Osteocyte (in vitro differentiated cells): Measurements from ENCODE around the gene WDR27. TPM values are rescaled to one million over a fixed set of nuclear protein-coding genes. Genes with fewer than 3 reads are reported as not detected.

ENCODE experiments used
- DNase-seq: peaks from one replicate; pipeline ENCODE4 v3.0.0; 2021; ENCODE audit warnings: mixed read lengths; ENCODE audit not compliant: unreplicated experiment; ENCODE audit errors: extremely low spot score
- H3K27ac Mint-ChIP-seq: one replicate; pipeline ENCODE4 v1.8.0; 2021; ENCODE audit warnings: mild to moderate bottlenecking, mixed read lengths; ENCODE audit not compliant: unreplicated experiment
- H3K27me3 Mint-ChIP-seq: one replicate; pipeline ENCODE4 v1.8.0; 2021; ENCODE audit warnings: mixed read lengths; ENCODE audit not compliant: unreplicated experiment
- H3K36me3 Mint-ChIP-seq: one replicate; pipeline ENCODE4 v1.8.0; 2021; ENCODE audit warnings: mixed read lengths; ENCODE audit not compliant: unreplicated experiment
- H3K4me1 Mint-ChIP-seq: one replicate; pipeline ENCODE4 v1.8.0; 2021; ENCODE audit warnings: mixed read lengths; ENCODE audit not compliant: unreplicated experiment
- H3K4me3 Mint-ChIP-seq: one replicate; pipeline ENCODE4 v1.8.0; 2021; ENCODE audit warnings: mild to moderate bottlenecking, moderate library complexity, mixed read lengths; ENCODE audit not compliant: unreplicated experiment
- H3K9me3 Mint-ChIP-seq: one replicate; pipeline ENCODE4 v1.8.0; 2021; ENCODE audit warnings: mixed read lengths; ENCODE audit not compliant: unreplicated experiment
- CTCF ChIP-seq: fragments of 200-600 bp; sonication (generic); IDR thresholded peaks from 2 replicates; pipeline ENCODE4 v1.5.0; 2021; ENCODE audit warnings: antibody characterized with exemption, mild to moderate bottlenecking, moderate library complexity
- total RNA-seq: library from RNA; stranded (reverse); gene quantifications from 2 replicates; pipeline ENCODE4 v1.2.1, GENCODE V29; 2021

Gene WDR27
- total RNA-seq, 1 donor from 2014 or later, result 37.4 TPM

- no peak overlapping the region for H3K27ac Mint-ChIP-seq
- no peak overlapping the region for H3K4me3 Mint-ChIP-seq
- no peaks in the 10 kb centered on the region for H3K9me3 Mint-ChIP-seq
- TF ChIP-seq CTCF, result no peak
- H3K27me3 Mint-ChIP-seq, result no peaks in the 10 kb centered on the region
- DNase-seq, result no peak
- peaks cover 36% of the 10 kb centered on the region for H3K36me3 Mint-ChIP-seq
- peaks cover 9% of the 10 kb centered on the region for H3K4me1 Mint-ChIP-seq
Measured at GRCh38 chr6:169709293-169709692, 7.5 kb upstream of the WDR27 start.

- no peak overlapping the region for H3K27ac Mint-ChIP-seq
- H3K4me3 Mint-ChIP-seq, result no peak overlapping the region
- H3K27me3 Mint-ChIP-seq, result no peaks in the 10 kb centered on the region
- H3K4me1 Mint-ChIP-seq, result peaks cover 24% of the 10 kb centered on the region
- DNase-seq, result no peak
- no peak for TF ChIP-seq CTCF
- H3K9me3 Mint-ChIP-seq, result no peaks in the 10 kb centered on the region
- H3K36me3 Mint-ChIP-seq, result peaks cover 29% of the 10 kb centered on the region
Measured at GRCh38 chr6:169707772-169708171, 5.9 kb upstream of the WDR27 start.

- no peak for DNase-seq
- no peaks in the 10 kb centered on the region for H3K9me3 Mint-ChIP-seq
- H3K4me3 Mint-ChIP-seq, result peak overlapping the region; percentile 88
- H3K36me3 Mint-ChIP-seq, result peaks cover 10% of the 10 kb centered on the region
- peaks cover 37% of the 10 kb centered on the region for H3K4me1 Mint-ChIP-seq
- peak overlapping the region; percentile 52 for H3K27ac Mint-ChIP-seq
- H3K27me3 Mint-ChIP-seq, result no peaks in the 10 kb centered on the region
- no peak for TF ChIP-seq CTCF
Measured at GRCh38 chr6:169702840-169703246, 1.0 kb upstream of the WDR27 start.

- Mint-ChIP-seq H3K27ac (peak overlapping the region; percentile 90), H3K36me3 (peaks cover 4% of the 10 kb centered on the region), H3K4me3 (peak overlapping the region; percentile 88), H3K27me3 (no peaks in the 10 kb centered on the region), H3K4me1 (peaks cover 37% of the 10 kb centered on the region), H3K9me3 (no peaks in the 10 kb centered on the region)
- TF ChIP-seq CTCF, result no peak
- DNase-seq, result no peak
Measured at GRCh38 chr6:169701311-169701953, 397 bp downstream of the WDR27 start.

- TF ChIP-seq CTCF, result no peak
- DNase-seq, result no peak
- Mint-ChIP-seq H3K9me3 (peaks cover 4% of the 10 kb centered on the region), H3K36me3 (peaks cover 5% of the 10 kb centered on the region), H3K4me1 (peaks cover 35% of the 10 kb centered on the region), H3K27me3 (no peaks in the 10 kb centered on the region), H3K4me3 (peak overlapping the region; percentile 10), H3K27ac (no peak overlapping the region)
Measured at GRCh38 chr6:169700296-169700695, 1.5 kb downstream of the WDR27 start.
